ENCODE measurements around the gene MAEA. TPM values are rescaled to one million over a fixed set of nuclear protein-coding genes. Genes with fewer than 3 reads are reported as not detected.
A peak's percentile ranks its signal among the peaks of the same experiment; 100 is the strongest.

MAEA gene
- total and polyA plus RNA-seq, 10 of the 15 experiments (the other 5 are each of a cell fraction or from before 2014, with no cell fraction given): 3.6 to 67.1 (median 54.6) TPM

DNA sequence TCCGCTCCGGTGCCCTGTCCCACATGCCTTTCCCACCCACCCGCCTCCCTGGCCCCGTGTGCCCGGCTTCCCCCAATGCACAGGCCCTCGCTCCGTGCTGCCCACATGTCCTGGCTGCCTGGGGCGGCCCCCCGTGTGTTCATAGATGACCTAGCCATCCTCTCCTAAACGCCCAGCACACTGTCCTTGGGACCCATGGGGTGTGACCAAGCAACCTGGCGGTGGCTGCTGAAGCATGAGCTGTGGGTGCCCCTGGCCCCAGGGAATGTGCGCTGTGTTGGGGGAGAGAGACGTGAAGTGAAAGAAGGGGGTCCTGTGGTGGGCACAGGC is 28.3 kb downstream of the MAEA start (continued):
- TF ChIP-seq, protein P1, sequence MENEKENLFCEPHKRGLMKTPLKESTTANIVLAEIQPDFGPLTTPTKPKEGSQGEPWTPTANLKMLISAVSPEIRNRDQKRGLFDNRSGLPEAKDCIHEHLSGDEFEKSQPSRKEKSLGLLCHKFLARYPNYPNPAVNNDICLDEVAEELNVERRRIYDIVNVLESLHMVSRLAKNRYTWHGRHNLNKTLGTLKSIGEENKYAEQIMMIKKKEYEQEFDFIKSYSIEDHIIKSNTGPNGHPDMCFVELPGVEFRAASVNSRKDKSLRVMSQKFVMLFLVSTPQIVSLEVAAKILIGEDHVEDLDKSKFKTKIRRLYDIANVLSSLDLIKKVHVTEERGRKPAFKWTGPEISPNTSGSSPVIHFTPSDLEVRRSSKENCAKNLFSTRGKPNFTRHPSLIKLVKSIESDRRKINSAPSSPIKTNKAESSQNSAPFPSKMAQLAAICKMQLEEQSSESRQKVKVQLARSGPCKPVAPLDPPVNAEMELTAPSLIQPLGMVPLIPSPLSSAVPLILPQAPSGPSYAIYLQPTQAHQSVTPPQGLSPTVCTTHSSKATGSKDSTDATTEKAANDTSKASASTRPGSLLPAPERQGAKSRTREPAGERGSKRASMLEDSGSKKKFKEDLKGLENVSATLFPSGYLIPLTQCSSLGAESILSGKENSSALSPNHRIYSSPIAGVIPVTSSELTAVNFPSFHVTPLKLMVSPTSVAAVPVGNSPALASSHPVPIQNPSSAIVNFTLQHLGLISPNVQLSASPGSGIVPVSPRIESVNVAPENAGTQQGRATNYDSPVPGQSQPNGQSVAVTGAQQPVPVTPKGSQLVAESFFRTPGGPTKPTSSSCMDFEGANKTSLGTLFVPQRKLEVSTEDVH (IDR thresholded peaks at IDR 0.05; ENCODE audit: low read depth, partially characterized antibody): no peak
- TF ChIP-seq KDM1A (IDR thresholded peaks at IDR 0.05; ENCODE audit: borderline replicate concordance): no peak
- no peak for TF ChIP-seq BHLHE40 (IDR thresholded peaks at IDR 0.05; ENCODE audit: borderline replicate concordance in 1 of 2, low read depth in 2 of 2, low read length in 1 of 2)
- TF ChIP-seq, protein P2, sequence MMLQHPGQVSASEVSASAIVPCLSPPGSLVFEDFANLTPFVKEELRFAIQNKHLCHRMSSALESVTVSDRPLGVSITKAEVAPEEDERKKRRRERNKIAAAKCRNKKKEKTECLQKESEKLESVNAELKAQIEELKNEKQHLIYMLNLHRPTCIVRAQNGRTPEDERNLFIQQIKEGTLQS (IDR thresholded peaks at IDR 0.05; ENCODE audit: borderline replicate concordance, extremely low read depth, low read depth, low read length): no peak
- no peak for TF ChIP-seq RAD21 (IDR thresholded peaks at IDR 0.05; ENCODE audit: insufficient read depth, low read depth, low read length)
- no peak for TF ChIP-seq MYC (IDR thresholded peaks at IDR 0.05; ENCODE audit: insufficient read depth, insufficient read length, insufficient replicate concordance, low read length, severe bottlenecking)

DNA sequence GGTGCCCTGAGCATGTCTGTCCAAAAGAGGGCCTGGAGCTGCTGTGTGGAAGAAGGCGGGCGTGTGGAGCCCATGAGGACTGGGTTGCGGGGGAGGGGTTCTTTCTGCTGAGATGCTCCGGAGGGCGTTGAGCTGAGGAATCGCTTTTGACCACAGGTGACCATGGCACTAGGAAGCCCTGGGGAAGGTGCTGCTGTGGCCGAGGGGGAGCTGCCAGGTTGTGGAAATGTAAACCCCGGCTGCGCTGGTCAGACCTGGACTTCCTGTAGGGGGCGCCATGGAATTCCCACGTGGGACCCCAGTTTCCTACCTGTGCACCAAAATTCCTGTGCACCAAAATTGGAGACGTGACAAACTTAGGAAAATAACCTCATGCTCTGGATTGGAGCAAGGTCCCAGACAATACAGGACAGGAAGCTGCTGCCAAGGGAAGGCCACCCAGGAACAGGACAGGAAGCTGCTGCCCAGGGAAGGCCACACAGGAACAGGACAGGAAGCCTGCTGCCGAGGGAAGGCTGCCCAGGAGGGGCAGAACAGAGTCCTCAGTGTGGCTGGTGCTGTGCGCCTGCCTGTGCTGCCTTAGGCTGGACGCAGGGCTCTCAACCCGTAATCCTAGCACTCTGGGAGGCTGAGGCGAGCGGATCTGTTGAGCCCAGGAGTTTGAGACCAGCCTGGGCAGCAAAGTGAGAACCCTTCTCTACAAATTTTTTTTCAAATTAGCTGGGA is 29.0 kb downstream of the MAEA start:
- no peak for TF ChIP-seq NR2C1 (IDR thresholded peaks at IDR 0.05)
- TF ChIP-seq, protein P3, sequence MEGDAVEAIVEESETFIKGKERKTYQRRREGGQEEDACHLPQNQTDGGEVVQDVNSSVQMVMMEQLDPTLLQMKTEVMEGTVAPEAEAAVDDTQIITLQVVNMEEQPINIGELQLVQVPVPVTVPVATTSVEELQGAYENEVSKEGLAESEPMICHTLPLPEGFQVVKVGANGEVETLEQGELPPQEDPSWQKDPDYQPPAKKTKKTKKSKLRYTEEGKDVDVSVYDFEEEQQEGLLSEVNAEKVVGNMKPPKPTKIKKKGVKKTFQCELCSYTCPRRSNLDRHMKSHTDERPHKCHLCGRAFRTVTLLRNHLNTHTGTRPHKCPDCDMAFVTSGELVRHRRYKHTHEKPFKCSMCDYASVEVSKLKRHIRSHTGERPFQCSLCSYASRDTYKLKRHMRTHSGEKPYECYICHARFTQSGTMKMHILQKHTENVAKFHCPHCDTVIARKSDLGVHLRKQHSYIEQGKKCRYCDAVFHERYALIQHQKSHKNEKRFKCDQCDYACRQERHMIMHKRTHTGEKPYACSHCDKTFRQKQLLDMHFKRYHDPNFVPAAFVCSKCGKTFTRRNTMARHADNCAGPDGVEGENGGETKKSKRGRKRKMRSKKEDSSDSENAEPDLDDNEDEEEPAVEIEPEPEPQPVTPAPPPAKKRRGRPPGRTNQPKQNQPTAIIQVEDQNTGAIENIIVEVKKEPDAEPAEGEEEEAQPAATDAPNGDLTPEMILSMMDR (IDR thresholded peaks at IDR 0.05 in 2 of 3, conservative IDR thresholded peaks at IDR 0.05 in 1 of 3; ENCODE audit: control insufficient read depth in 2 of 3, extremely low read depth in 1 of 3, insufficient read depth in 1 of 3, low read depth in 3 of 3, low read length in 3 of 3): peak in 2 of 3 experiments; percentile 21 to 33; a peak in 2 of 6 replicates
- Histone ChIP-seq H3K79me2 (ENCODE audit: control insufficient read depth, insufficient read depth, low read length) (no peaks in the 10 kb centered on the region), H3K27ac (ENCODE audit: control insufficient read depth, insufficient read depth) (no peak overlapping the region), H3K4me1 (ENCODE audit: control insufficient read depth, insufficient read depth, low read length) (no peaks in the 10 kb centered on the region), H3K4me2 (ENCODE audit: control insufficient read depth, insufficient read depth) (no peak overlapping the region), H3K4me3 (no peak overlapping the region), H4K20me1 (ENCODE audit: control insufficient read depth, insufficient read depth) (no peaks in the 10 kb centered on the region), H3K27me3 (replicated peaks in 1 of 2; ENCODE audit: control insufficient read depth in 2 of 2, insufficient read depth in 2 of 2, low read length in 1 of 2) (no peaks in the 10 kb centered on the region), H2AFZ (ENCODE audit: control insufficient read depth, low read depth, low read length) (no peak overlapping the region), H3K9me3 (replicated peaks; ENCODE audit: control insufficient read depth, insufficient read depth, low read length) (no peaks in the 10 kb centered on the region; the same call in 2 of the 3 replicates), H3K9ac (ENCODE audit: control insufficient read depth, insufficient read depth, low read length) (no peak overlapping the region), H3K36me3 (ENCODE audit: control insufficient read depth in 2 of 2, insufficient read depth in 2 of 2, low read length in 1 of 2) (peaks cover 14 to 36% of the 10 kb centered on the region in 2 experiments; a peak in 3 of 4 replicates)
- FAIRE-seq (no peak), DNase-seq (ENCODE audit: low read depth, low spot score) (no peak), ATAC-seq (no peak)
- no TSS peak for BruUV-seq (replicated peaks)
- ChIA-PET CTCF (interaction anchor here (1.5 kb wide), 1 partner anchor 9 kb away, joined by 3 read pairs; no protein-coding TSS in a partner anchor), SMC1A (ENCODE audit: uncharacterized antibody, unreplicated experiment) (interaction anchor here (0.8 kb wide), 1 partner anchor 28 kb away, joined by 4 read pairs; no protein-coding TSS in a partner anchor), POLR2A (no interaction called here), RAD21 (ENCODE audit: unreplicated experiment) (no interaction called here)
- 84% methylated on average over 18 of the region's 18 CpGs for WGBS (ENCODE audit: insufficient coverage, insufficient replicate concordance, low lambda C conversion rate, missing lambda C conversion rate)
- in situ Hi-C loops (cut with MboI): no loop called here
- intact Hi-C loops (cut with micrococcal nuclease; ENCODE audit: unreplicated experiment): no loop called here

Measured in GM12878 (cell line).